NB4 (cell line): ENCODE measurements around the gene TIAM2.

Experiments
- CTCF ChIP-seq: IDR thresholded peaks from one replicate; pipeline ENCODE4 v1.5.1; 2012; ENCODE audit warnings: low read depth, low read length
- MAX ChIP-seq: IDR thresholded peaks from 2 replicates; pipeline ENCODE4 v1.6.1; 2011; ENCODE audit warnings: low read depth, low read length
- MYC ChIP-seq: IDR thresholded peaks from 2 replicates; pipeline ENCODE4 v1.6.1; 2011; ENCODE audit warnings: low read depth, low read length
- POLR2A ChIP-seq: IDR thresholded peaks from 2 replicates; pipeline ENCODE4 v1.6.1; 2011; ENCODE audit warnings: mild to moderate bottlenecking; ENCODE audit not compliant: insufficient read length; ENCODE audit errors: extremely low read depth

- TF ChIP-seq CTCF = no peak
- no peak for TF ChIP-seq POLR2A
- TF ChIP-seq MAX = no peak
- no peak for TF ChIP-seq MYC
Measured at GRCh38 chr6:155284775-155285174, 289.7 kb downstream of the TIAM2 start.
